SH-SY5Y (cell line): ENCODE results near the gene CFAP97D2.

Experiments
- GATA2 ChIP-seq: IDR thresholded peaks from 2 replicates; pipeline ENCODE4 v1.6.1; 2011; ENCODE audit warnings: mild to moderate bottlenecking, low read depth, low read length
- GATA3 ChIP-seq: IDR thresholded peaks from 2 replicates; pipeline ENCODE4 v1.6.1; 2011; ENCODE audit warnings: low read depth, mild to moderate bottlenecking, low read length, moderate library complexity

The CFAP97D2 gene

GRCh38 chr13:114141261-114141996 lies 37.6 kb upstream of the CFAP97D2 start:
- TF ChIP-seq GATA3 (no peak), GATA2 (no peak)

GRCh38 chr13:114142137-114142550 lies 36.9 kb upstream of the CFAP97D2 start:
- TF ChIP-seq GATA2 = no peak
- TF ChIP-seq GATA3 = no peak

DNA sequence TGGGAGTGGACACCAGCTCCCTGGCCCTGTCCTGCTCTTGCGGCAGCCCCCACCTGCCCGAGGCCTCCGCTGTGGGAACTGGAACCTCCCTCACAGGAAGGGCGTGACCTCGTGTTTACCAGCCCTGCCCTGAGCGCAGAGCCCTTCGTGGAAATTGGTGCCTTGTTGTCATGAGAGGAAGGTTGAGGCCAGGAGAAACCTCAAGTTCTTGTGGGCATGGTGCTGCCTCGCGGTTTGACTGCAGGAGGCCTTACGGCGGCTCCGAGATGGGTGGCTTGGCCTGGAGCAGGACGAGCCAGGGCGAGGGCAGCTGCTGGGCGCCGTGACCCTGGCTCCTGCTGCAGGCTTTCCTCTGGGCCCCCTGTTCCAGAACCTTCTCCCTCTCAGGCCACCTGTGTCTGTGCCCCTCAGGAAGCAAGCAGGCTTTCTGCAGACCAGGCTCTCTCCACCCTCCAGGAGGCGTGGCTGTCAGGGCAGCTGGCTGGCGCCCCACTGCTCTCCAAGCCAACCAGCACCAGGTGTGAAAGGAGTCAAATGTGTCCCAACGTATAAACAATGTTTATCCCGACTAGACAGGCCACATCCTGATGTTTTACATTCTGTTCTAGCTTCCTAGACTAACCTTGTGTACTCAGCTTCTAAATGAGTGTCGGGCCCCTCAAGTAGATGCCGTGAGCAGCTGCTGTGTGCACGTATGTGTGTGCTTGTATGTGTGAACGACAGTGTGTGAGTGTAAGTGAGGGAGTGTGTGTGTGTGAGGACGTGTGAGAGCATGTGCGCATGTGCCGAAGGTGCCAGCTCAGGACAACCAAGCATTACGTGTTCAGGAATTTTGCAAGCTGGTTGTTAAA lies 36.2 kb upstream of the CFAP97D2 start:
- TF ChIP-seq GATA2 (no peak), GATA3 (no peak)

DNA sequence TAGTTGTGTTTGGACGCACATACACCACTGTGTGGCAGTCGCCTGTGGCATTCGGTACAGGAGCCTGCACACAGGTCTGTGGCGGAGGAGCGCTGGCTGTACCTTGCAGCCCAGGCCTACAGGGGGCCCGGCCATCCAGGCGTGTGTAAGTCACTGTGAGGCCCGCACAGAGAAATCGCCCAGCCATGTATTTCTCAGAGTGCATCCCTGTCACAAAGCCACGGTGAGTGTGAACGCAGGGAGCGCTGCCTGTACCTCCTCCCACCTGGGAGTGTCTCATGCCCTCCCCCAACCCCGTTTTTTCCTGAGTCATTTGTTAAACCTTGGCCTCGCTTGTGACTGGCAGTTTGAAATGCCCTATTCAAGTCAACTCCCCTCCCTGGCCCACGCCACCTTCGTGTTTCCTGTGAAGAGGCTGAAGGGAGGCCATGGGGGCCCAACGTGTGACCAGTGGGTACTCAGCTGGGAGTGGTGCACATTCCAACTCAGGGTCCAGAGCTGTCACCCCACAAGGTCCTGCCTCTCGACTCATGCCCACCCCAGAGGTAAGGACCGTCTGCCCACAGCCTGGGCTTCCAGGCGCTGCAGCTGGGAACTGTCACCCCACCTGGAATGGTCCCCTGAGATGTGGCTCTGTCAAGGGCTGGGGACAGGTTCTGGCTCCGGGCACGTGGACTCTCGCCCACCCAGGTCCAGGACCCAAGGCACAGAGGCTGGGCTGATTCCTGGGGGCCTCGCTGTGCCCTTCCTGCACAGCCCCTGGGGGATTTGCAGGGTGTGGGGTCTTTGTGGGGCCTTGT lies 35.1 kb upstream of the CFAP97D2 start:
- TF ChIP-seq GATA3 = no peak
- no peak for TF ChIP-seq GATA2

DNA sequence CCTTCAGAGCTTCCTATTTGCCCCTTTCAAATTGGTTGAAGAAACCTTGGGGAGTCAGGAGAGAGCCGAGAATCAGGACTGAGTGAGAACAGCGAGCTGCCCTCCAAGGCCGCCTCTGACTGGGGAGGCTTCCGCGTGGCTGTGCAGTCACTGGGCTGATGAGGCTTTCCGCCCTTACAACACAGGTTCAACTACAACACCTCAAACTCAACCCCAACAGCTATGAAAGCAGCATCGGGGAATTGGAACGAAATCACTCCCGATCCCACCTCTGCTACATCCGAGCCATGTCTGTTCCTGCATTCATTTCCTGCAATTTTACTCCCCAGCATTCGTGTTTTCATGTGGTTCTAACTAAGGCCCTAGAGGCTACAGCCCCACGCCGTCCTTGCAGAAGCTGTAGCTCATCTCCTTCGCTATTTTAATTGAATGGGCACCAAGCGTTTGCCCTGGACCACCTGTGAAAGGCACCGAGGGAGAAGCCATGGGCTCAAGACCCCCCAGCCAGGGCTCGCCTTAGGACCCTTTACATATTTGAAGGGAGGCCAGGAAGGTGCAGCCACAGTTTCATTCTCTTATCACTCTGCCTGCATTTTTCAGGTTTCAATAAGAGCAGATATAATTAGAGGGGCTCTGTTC lies 34.3 kb upstream of the CFAP97D2 start:
- TF ChIP-seq GATA3 (no peak), GATA2 (no peak)

DNA sequence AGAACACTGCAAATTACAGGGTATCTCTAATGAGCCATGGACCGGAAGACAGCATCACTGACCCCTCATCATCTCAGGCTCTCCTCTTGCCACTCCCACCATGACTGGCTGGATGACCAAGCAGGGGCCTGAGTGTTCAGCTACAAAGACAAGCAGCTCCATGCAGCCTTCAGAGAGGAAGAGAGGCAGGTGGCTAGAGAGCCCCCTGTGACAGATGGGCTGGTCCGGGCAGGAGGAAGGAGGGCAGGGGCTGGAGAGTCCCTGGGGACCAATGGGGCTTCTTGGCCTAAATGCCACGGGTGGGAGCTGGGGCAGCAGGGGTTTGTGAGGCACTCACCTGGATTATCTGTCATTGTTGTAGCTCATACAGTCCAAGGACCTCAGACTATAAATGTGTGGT lies 33.8 kb upstream of the CFAP97D2 start:
- no peak for TF ChIP-seq GATA2

DNA sequence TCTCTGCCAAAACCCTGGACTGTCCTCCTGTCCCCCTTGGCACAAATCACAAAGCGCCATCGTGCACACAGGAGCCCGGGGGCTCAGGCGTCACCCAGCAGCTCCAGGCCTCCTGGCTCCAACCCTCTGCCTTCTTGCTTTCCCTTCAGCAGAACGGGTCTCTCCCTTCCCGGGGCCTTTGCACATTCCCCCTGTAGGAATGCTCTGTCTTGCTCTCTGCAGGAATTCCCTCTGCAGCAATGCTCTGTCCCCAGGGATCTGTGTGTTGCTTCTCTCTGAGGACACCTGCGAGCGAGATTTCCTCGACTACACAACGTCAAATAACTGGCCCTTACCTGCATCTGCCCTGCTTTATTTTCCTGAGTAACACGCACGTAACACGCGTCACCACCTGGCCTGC lies 33.3 kb upstream of the CFAP97D2 start:
- no peak for TF ChIP-seq GATA3
- no peak for TF ChIP-seq GATA2

GRCh38 chr13:114146173-114146572 lies 32.9 kb upstream of the CFAP97D2 start:
- no peak for TF ChIP-seq GATA2
- no peak for TF ChIP-seq GATA3

- no peak for TF ChIP-seq GATA2
- TF ChIP-seq GATA3 = no peak
Observed at GRCh38 chr13:114146629-114147028, 32.4 kb upstream of the CFAP97D2 start.

GRCh38 chr13:114147803-114148520 lies 31.1 kb upstream of the CFAP97D2 start:
- no peak for TF ChIP-seq GATA2
- no peak for TF ChIP-seq GATA3

GRCh38 chr13:114148521-114148855 lies 30.6 kb upstream of the CFAP97D2 start:
- TF ChIP-seq GATA2 (no peak), GATA3 (no peak)

GRCh38 chr13:114149774-114150740 lies 29.0 kb upstream of the CFAP97D2 start:
- TF ChIP-seq GATA3 (no peak), GATA2 (no peak)
